ENCODE results near the gene SYTL2.

The SYTL2 gene

GRCh38 chr11:85647604-85648299, 163.2 kb downstream of the SYTL2 start, which contains the start of gene TMEM126A:
TMEM126A (plus strand) TSS chr11:85647967; CDS start chr11:85650256, 2,289 bp downstream.
- DNase-seq, result peak; percentile 74 to 78

- no peak for DNase-seq
These were observed 163.9 kb downstream of the SYTL2 start for GRCh38 chr11:85647078-85647477.

Data from NCI-H1930 (cell line).